ENCODE data around the gene NCAM1. TPM values are rescaled to one million over a fixed set of nuclear protein-coding genes. Genes with fewer than 3 reads are reported as not detected.

Gene NCAM1
- total and polyA plus RNA-seq, 2 donors (not counting 1 experiment from before 2014, with no cell fraction given): 0.17 to 2.6 TPM

- Histone ChIP-seq H3K79me2 (ENCODE audit: control insufficient read depth, insufficient read depth, low read length) (no peaks in the 10 kb centered on the region), H3K4me2 (ENCODE audit: extremely low read depth, insufficient read depth, low read length) (no peak overlapping the region), H2AFZ (ENCODE audit: low read length) (no peak overlapping the region), H3K9ac (ENCODE audit: insufficient read depth, low read length) (no peak overlapping the region), H3K9me3 (ENCODE audit: control insufficient read depth, insufficient read depth, low read depth, low read length) (no peaks in the 10 kb centered on the region), H4K20me1 (ENCODE audit: control insufficient read depth, extremely low read depth, insufficient read depth, low read length) (no peaks in the 10 kb centered on the region), H3K4me1 (ENCODE audit: control insufficient read depth, extremely low read depth, insufficient read depth, low read length) (no peaks in the 10 kb centered on the region), H3K27ac (ENCODE audit: insufficient read depth, low read length) (no peak overlapping the region), H3K36me3 (ENCODE audit: control insufficient read depth, insufficient read depth, low read length) (no peaks in the 10 kb centered on the region), H3K4me3 (replicated peaks in 1 of 4; ENCODE audit: control extremely low read depth in 1 of 4, insufficient read depth in 1 of 4, low read depth in 3 of 4, low read length in 4 of 4) (no peak overlapping the region), H3K27me3 (ENCODE audit: control insufficient read depth, insufficient read depth, low read length) (no peaks in the 10 kb centered on the region)
- TF ChIP-seq EZH2 (IDR thresholded peaks at IDR 0.05; ENCODE audit: low read length, missing control alignments): no peak
- no peak for TF ChIP-seq CTCF (conservative IDR thresholded peaks at IDR 0.05 in 1 of 2, IDR thresholded peaks at IDR 0.05 in 1 of 2; ENCODE audit: low read depth in 1 of 2, low read length in 2 of 2)
- DNase-seq (ENCODE audit: low read depth in 2 of 2): peak in 1 of 2 donors; percentile 28
Measured at GRCh38 chr11:113014262-113015097, 53.3 kb downstream of the NCAM1 start.

- H3K4me1 ChIP-seq (ENCODE audit: control insufficient read depth, extremely low read depth, insufficient read depth, low read length): no peaks in the 10 kb centered on the region
- H3K9me3 ChIP-seq (ENCODE audit: control insufficient read depth, insufficient read depth, low read depth, low read length): no peaks in the 10 kb centered on the region
- H3K36me3 ChIP-seq (ENCODE audit: control insufficient read depth, insufficient read depth, low read length): no peaks in the 10 kb centered on the region
- no peak overlapping the region for H3K9ac ChIP-seq (ENCODE audit: insufficient read depth, low read length)
- DNase-seq (ENCODE audit: low read depth in 2 of 2): no peak
- no peaks in the 10 kb centered on the region for H3K27me3 ChIP-seq (ENCODE audit: control insufficient read depth, insufficient read depth, low read length)
- no peak overlapping the region for H3K4me3 ChIP-seq (replicated peaks in 1 of 4; ENCODE audit: control extremely low read depth in 1 of 4, insufficient read depth in 1 of 4, low read depth in 3 of 4, low read length in 4 of 4)
- H2AFZ ChIP-seq (ENCODE audit: low read length): no peak overlapping the region
- H3K79me2 ChIP-seq (ENCODE audit: control insufficient read depth, insufficient read depth, low read length): no peaks in the 10 kb centered on the region
- TF ChIP-seq EZH2 (IDR thresholded peaks at IDR 0.05; ENCODE audit: low read length, missing control alignments): no peak
- TF ChIP-seq CTCF (conservative IDR thresholded peaks at IDR 0.05 in 1 of 2, IDR thresholded peaks at IDR 0.05 in 1 of 2; ENCODE audit: low read depth in 1 of 2, low read length in 2 of 2): no peak
- no peak overlapping the region for H3K4me2 ChIP-seq (ENCODE audit: extremely low read depth, insufficient read depth, low read length)
- H3K27ac ChIP-seq (ENCODE audit: insufficient read depth, low read length): no peak overlapping the region
- no peaks in the 10 kb centered on the region for H4K20me1 ChIP-seq (ENCODE audit: control insufficient read depth, extremely low read depth, insufficient read depth, low read length)
Measured at GRCh38 chr11:113015098-113015455, 53.9 kb downstream of the NCAM1 start.

- DNase-seq (ENCODE audit: low read depth in 2 of 2): no peak
- H3K79me2 ChIP-seq (ENCODE audit: control insufficient read depth, insufficient read depth, low read length): no peaks in the 10 kb centered on the region
Measured at GRCh38 chr11:113016905-113017304, 55.7 kb downstream of the NCAM1 start.

More at GRCh38 chr11:113016905-113017304, 55.7 kb downstream of the NCAM1 start:
- Histone ChIP-seq H3K4me2 (ENCODE audit: extremely low read depth, insufficient read depth, low read length) (no peak overlapping the region), H3K36me3 (ENCODE audit: control insufficient read depth, insufficient read depth, low read length) (no peaks in the 10 kb centered on the region), H3K27ac (ENCODE audit: insufficient read depth, low read length) (no peak overlapping the region), H3K27me3 (ENCODE audit: control insufficient read depth, insufficient read depth, low read length) (no peaks in the 10 kb centered on the region), H2AFZ (ENCODE audit: low read length) (no peak overlapping the region), H3K4me1 (ENCODE audit: control insufficient read depth, extremely low read depth, insufficient read depth, low read length) (no peaks in the 10 kb centered on the region), H4K20me1 (ENCODE audit: control insufficient read depth, extremely low read depth, insufficient read depth, low read length) (no peaks in the 10 kb centered on the region), H3K9ac (ENCODE audit: insufficient read depth, low read length) (no peak overlapping the region), H3K4me3 (replicated peaks in 1 of 4; ENCODE audit: control extremely low read depth in 1 of 4, insufficient read depth in 1 of 4, low read depth in 3 of 4, low read length in 4 of 4) (no peak overlapping the region), H3K9me3 (ENCODE audit: control insufficient read depth, insufficient read depth, low read depth, low read length) (no peaks in the 10 kb centered on the region)
- TF ChIP-seq EZH2 (IDR thresholded peaks at IDR 0.05; ENCODE audit: low read length, missing control alignments) (no peak), CTCF (conservative IDR thresholded peaks at IDR 0.05 in 1 of 2, IDR thresholded peaks at IDR 0.05 in 1 of 2; ENCODE audit: low read depth in 1 of 2, low read length in 2 of 2) (no peak)

All from fibroblast of lung (primary cell).